Neural progenitor cell (in vitro differentiated cells): ENCODE data around the gene SPDYE16. TPM values are rescaled to one million over a fixed set of nuclear protein-coding genes. Genes with fewer than 3 reads are reported as not detected.
"Not testable (repeated sequence)": the region's sequence is repeated elsewhere in the genome, so short reads cannot be mapped to it uniquely, and the experiment has no call there.

ENCODE experiments used
- DNase-seq: peaks from one replicate; pipeline ENCODE4 v3.0.0-alpha.2; 2016; ENCODE audit warnings: low spot score
- H2AFZ ChIP-seq: fragments of 200-600 bp; sonication (generic); replicated peaks from 2 replicates; pipeline ENCODE4 v1.6.1; 2016; ENCODE audit warnings: antibody characterized with exemption
- H3F3A ChIP-seq: fragments of 200-600 bp; sonication (generic); 2 replicates; pipeline ENCODE4 v1.6.1; 2016; ENCODE audit warnings: antibody characterized with exemption, low read depth
- H3K27ac ChIP-seq: fragments of 200-600 bp; sonication (generic); 2 replicates; pipeline ENCODE4 v1.5.1; 2016; ENCODE audit warnings: mild to moderate bottlenecking
- H3K27me3 ChIP-seq: fragments of 200-600 bp; sonication (generic); 2 replicates; pipeline ENCODE4 v1.6.1; 2016; ENCODE audit warnings: mild to moderate bottlenecking, moderate library complexity
- H3K36me3 ChIP-seq: fragments of 200-600 bp; sonication (generic); 2 replicates; pipeline ENCODE4 v1.5.1; 2016
- H3K4me1 ChIP-seq: fragments of 200-600 bp; sonication (generic); 2 replicates; pipeline ENCODE4 v1.6.1; 2016; ENCODE audit warnings: mixed run types
- H3K4me2 ChIP-seq: fragments of 200-600 bp; sonication (generic); 2 replicates; pipeline ENCODE4 v1.6.1; 2016
- H3K4me3 ChIP-seq: fragments of 200-600 bp; sonication (generic); 2 replicates; pipeline ENCODE4 v1.5.1; 2016
- H3K79me2 ChIP-seq: fragments of 200-600 bp; sonication (generic); 2 replicates; pipeline ENCODE4 v1.6.1; 2016; ENCODE audit warnings: low read depth
- H3K9ac ChIP-seq: fragments of 200-600 bp; sonication (generic); 2 replicates; pipeline ENCODE4 v1.6.1; 2016
- H3K9me3 ChIP-seq: fragments of 200-600 bp; sonication (generic); 2 replicates; pipeline ENCODE4 v1.5.1; 2016; ENCODE audit warnings: low read depth
- H4K20me1 ChIP-seq: fragments of 200-600 bp; sonication (generic); 2 replicates; pipeline ENCODE4 v1.6.1; 2016; ENCODE audit warnings: low read depth
- H3K27ac Mint-ChIP-seq: 3 replicates; pipeline ENCODE4 v1.8.0; 2021; ENCODE audit warnings: mixed read lengths
- H3K27me3 Mint-ChIP-seq: 2 replicates; pipeline ENCODE4 v1.8.0; 2022; ENCODE audit warnings: low read depth, mild to moderate bottlenecking, inconsistent platforms, moderate library complexity, mixed read lengths; ENCODE audit not compliant: insufficient read depth
- H3K36me3 Mint-ChIP-seq: 3 replicates; pipeline ENCODE4 v1.8.0; 2021; ENCODE audit warnings: mixed read lengths
- H3K4me1 Mint-ChIP-seq: 3 replicates; pipeline ENCODE4 v1.8.0; 2021; ENCODE audit warnings: mixed read lengths
- H3K4me3 Mint-ChIP-seq: 3 replicates; pipeline ENCODE4 v1.8.0; 2021; ENCODE audit warnings: mild to moderate bottlenecking, moderate library complexity, mixed read lengths
- H3K9me3 Mint-ChIP-seq: 3 replicates; pipeline ENCODE4 v1.8.0; 2020; ENCODE audit warnings: mixed read lengths
- EZH2 ChIP-seq: fragments of 200-600 bp; sonication (generic); IDR thresholded peaks from 2 replicates; pipeline ENCODE4 v1.6.1; 2017; ENCODE audit warnings: antibody characterized with exemption, mild to moderate bottlenecking, moderate library complexity
- EZH2phosphoT487 ChIP-seq: fragments of 200-600 bp; sonication (generic); IDR thresholded peaks from 2 replicates; pipeline ENCODE4 v1.6.1; 2017; ENCODE audit warnings: antibody characterized with exemption
- total RNA-seq: library from RNA; depleted of rRNA; stranded (reverse); fragments of >200 nt; gene quantifications from 2 replicates; pipeline ENCODE4 v1.2.3, GENCODE V29; 2015; ENCODE audit warnings: low replicate concordance
- TF ChIP-seq, protein P1 (sequence below): fragments of 200-600 bp; sonication (generic); IDR thresholded peaks from 2 replicates; pipeline ENCODE4 v1.5.1; 2017; ENCODE audit warnings: antibody characterized with exemption, mild to moderate bottlenecking

The SPDYE16 gene
- total RNA-seq, 1 donor from 2014 or later, result 0.28 TPM

DNA sequence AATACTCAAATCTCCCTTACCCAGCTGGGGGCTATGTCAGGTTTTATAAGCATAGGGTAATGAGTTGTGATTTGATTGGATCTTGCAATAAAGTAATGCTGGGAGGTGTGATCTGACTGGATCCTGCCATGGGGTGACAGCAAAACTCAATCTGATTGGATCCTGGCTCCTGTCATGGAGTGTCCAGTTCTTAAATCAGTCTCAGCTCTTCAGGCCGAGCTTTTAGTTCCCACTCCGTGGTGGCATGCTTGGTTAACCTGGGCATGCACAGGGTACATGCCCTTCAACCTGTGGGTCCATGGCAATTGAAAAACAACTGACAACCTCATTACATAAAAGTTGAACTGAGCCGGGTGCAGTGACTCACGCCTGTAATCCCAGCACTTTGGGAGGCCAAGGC lies 16.9 kb downstream of the SPDYE16 start:
- not testable (repeated sequence) for H3K79me2 ChIP-seq, H3F3A ChIP-seq, H3K4me1 ChIP-seq, H3K4me1 Mint-ChIP-seq, H3K9ac ChIP-seq, H3K4me2 ChIP-seq, H3K27ac Mint-ChIP-seq, H3K4me3 Mint-ChIP-seq, H3K27me3 Mint-ChIP-seq, H3K36me3 ChIP-seq, H3K27me3 ChIP-seq, DNase-seq, H3K36me3 Mint-ChIP-seq, H3K4me3 ChIP-seq, H2AFZ ChIP-seq, H3K9me3 ChIP-seq, H3K27ac ChIP-seq, H4K20me1 ChIP-seq, H3K9me3 Mint-ChIP-seq

DNA sequence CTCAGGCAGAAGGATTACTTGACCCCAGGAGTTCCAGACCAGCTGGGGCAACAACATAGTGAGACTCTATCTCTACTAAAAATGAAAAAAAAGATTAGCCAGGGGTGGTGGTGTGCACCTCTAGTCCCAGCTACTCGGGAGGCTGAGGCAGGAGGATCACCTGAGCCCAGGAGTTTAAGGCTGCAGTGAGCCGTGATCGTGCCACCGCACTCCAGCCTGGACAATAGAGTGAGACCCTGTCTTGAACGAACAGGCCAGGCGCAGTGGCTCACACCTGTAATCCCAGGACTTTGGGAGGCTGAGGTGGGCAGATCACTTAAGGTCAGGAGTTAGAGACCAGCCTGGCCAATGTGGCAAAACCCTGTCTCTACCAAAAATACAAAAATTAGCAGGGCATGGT lies 26.2 kb downstream of the SPDYE16 start:
- not testable (repeated sequence) for H3K27ac Mint-ChIP-seq, H3K79me2 ChIP-seq, H3K9me3 ChIP-seq, H3F3A ChIP-seq, H3K4me2 ChIP-seq, H4K20me1 ChIP-seq, DNase-seq, H3K36me3 Mint-ChIP-seq, H3K27ac ChIP-seq, H3K27me3 Mint-ChIP-seq, H3K4me1 Mint-ChIP-seq, H2AFZ ChIP-seq, H3K4me3 ChIP-seq, H3K36me3 ChIP-seq, H3K9me3 Mint-ChIP-seq, H3K4me3 Mint-ChIP-seq, H3K27me3 ChIP-seq, H3K9ac ChIP-seq, H3K4me1 ChIP-seq

DNA sequence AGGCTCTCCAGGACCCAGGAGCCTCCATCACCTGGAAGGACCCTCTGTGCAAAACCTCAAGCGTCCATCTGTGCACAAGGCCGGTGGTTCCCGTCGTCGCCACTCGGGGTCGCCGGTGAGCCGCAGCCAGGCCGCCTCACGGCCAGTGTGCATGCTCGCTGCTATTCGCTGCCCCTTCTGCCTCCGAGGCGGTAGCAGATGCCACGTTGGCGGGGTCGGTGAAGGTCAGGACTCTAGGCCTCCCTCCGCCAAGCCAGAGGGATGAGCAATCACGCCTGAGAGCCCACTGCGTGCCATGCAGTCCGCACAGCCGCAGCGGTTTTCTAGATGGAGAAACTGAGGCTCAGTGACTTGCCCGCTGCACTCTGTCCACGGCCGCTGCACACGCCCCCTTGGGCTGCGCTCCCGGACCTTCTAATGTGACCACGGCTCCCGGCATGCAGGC lies 27.1 kb downstream of the SPDYE16 start:
- Histone ChIP-seq H4K20me1 (no peaks in the 10 kb centered on the region), H2AFZ (no peak overlapping the region), H3K36me3 (no peaks in the 10 kb centered on the region), H3K27me3 (no peaks in the 10 kb centered on the region), H3K4me1 (no peaks in the 10 kb centered on the region), H3K79me2 (no peaks in the 10 kb centered on the region), H3K9me3 (no peaks in the 10 kb centered on the region), H3K27ac (no peak overlapping the region), H3K9ac (no peak overlapping the region), H3F3A (no peaks in the 10 kb centered on the region), H3K4me3 (no peak overlapping the region), H3K4me2 (no peak overlapping the region)
- no peak for DNase-seq
- no peak overlapping the region for H3K27ac Mint-ChIP-seq
- TF ChIP-seq, protein P1, sequence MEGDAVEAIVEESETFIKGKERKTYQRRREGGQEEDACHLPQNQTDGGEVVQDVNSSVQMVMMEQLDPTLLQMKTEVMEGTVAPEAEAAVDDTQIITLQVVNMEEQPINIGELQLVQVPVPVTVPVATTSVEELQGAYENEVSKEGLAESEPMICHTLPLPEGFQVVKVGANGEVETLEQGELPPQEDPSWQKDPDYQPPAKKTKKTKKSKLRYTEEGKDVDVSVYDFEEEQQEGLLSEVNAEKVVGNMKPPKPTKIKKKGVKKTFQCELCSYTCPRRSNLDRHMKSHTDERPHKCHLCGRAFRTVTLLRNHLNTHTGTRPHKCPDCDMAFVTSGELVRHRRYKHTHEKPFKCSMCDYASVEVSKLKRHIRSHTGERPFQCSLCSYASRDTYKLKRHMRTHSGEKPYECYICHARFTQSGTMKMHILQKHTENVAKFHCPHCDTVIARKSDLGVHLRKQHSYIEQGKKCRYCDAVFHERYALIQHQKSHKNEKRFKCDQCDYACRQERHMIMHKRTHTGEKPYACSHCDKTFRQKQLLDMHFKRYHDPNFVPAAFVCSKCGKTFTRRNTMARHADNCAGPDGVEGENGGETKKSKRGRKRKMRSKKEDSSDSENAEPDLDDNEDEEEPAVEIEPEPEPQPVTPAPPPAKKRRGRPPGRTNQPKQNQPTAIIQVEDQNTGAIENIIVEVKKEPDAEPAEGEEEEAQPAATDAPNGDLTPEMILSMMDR, result no peak
- no peak for TF ChIP-seq EZH2phosphoT487
- TF ChIP-seq EZH2, result no peak
- H3K4me1 Mint-ChIP-seq, result peaks cover 6% of the 10 kb centered on the region
- no peaks in the 10 kb centered on the region for H3K36me3 Mint-ChIP-seq
- H3K4me3 Mint-ChIP-seq, result no peak overlapping the region
- no peaks in the 10 kb centered on the region for H3K27me3 Mint-ChIP-seq
- no peaks in the 10 kb centered on the region for H3K9me3 Mint-ChIP-seq

DNA sequence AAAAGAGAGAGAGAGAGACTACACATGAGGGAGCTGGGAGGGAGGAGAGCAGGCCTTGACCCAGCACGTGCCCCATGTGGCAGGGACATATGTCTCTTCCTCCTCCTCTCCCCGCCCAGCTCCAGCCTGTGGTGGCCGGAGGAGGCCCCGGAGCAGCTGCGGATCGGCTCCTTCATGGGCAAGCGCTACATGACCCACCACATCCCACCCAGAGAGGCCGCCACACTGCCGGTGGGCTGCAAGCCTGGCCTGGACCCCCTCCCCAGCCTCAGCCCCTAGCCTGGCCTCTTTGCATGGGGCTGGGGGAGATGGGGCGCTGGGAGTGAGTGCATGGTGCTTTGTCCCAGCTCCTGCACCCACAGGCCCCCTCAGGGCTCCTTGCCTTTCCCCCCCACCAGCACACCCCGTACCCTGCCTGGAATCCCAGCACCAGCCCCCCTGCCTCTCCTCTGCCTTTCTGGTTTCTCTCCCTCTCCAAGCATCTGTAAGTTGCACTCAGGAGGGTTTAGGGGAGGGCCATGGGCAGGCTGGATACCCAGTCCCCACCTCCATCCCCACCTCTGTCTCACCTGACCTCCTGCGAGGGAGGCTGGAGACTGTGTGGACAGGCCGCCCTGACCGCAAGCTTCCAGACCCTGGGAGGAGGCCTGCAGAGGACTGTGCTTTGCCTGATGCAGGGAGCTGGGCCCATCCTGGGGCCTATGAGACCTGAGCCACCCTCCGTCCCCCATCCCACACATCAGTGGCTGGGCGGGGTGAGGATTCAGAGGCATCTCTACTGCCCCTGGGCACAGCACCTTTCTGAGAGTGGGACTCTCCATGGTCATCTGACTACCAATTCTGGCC lies 27.9 kb downstream of the SPDYE16 start:
- no peak overlapping the region for H3K4me3 ChIP-seq
- H3K27ac Mint-ChIP-seq, result no peak overlapping the region
- no peaks in the 10 kb centered on the region for H3K9me3 Mint-ChIP-seq
- H3K27ac ChIP-seq, result no peak overlapping the region
- H3K4me3 Mint-ChIP-seq, result no peak overlapping the region
- H3K79me2 ChIP-seq, result no peaks in the 10 kb centered on the region
- no peaks in the 10 kb centered on the region for H3K27me3 Mint-ChIP-seq
- H3K36me3 ChIP-seq, result no peaks in the 10 kb centered on the region
- H3K4me2 ChIP-seq, result no peak overlapping the region
- H3K9ac ChIP-seq, result no peak overlapping the region
- H4K20me1 ChIP-seq, result no peaks in the 10 kb centered on the region
- H2AFZ ChIP-seq, result no peak overlapping the region
- TF ChIP-seq, protein P1, result no peak
- TF ChIP-seq EZH2, result no peak
- no peak for TF ChIP-seq EZH2phosphoT487
- H3K9me3 ChIP-seq, result no peaks in the 10 kb centered on the region
- H3F3A ChIP-seq, result no peaks in the 10 kb centered on the region
- H3K4me1 ChIP-seq, result peaks cover 5% of the 10 kb centered on the region
- H3K4me1 Mint-ChIP-seq, result peaks cover 6% of the 10 kb centered on the region
- H3K36me3 Mint-ChIP-seq, result no peaks in the 10 kb centered on the region
- DNase-seq, result peak; percentile 1
- H3K27me3 ChIP-seq, result no peaks in the 10 kb centered on the region
